Lower lobe of right lung (tissue), 2 donors: ENCODE data around the gene NDUFS3. TPM values are rescaled to one million over a fixed set of nuclear protein-coding genes. Genes with fewer than 3 reads are reported as not detected.

Experiments
- ATAC-seq, 2 donors: fragments of 200-7000 bp; cut with Tn5 transposase; one replicate each; pipeline ENCODE4 v1.9.1; 2020 to 2022; ENCODE audit warnings: mild to moderate bottlenecking in 2 of 2, moderate library complexity in 2 of 2
- DNase-seq: peaks from one replicate; pipeline ENCODE4 v3.0.0-alpha.2; 2020
- H3K27ac ChIP-seq: fragments of 200-600 bp; one replicate; pipeline ENCODE4 v1.8.0; 2022
- H3K27me3 ChIP-seq: fragments of 200-600 bp; one replicate; pipeline ENCODE4 v1.8.0; 2022; ENCODE audit warnings: low read depth
- H3K36me3 ChIP-seq: fragments of 200-600 bp; one replicate; pipeline ENCODE4 v1.8.0; 2022; ENCODE audit warnings: mild to moderate bottlenecking
- H3K4me1 ChIP-seq: fragments of 200-600 bp; one replicate; pipeline ENCODE4 v1.8.0; 2022
- H3K4me3 ChIP-seq: fragments of 200-600 bp; one replicate; pipeline ENCODE4 v1.8.0; 2022; ENCODE audit warnings: mild to moderate bottlenecking
- H3K9me3 ChIP-seq: fragments of 200-600 bp; one replicate; pipeline ENCODE4 v1.8.0; 2022
- intact Hi-C: fragments of 100-400 bp; cut with DNase I; formaldehyde crosslinking; loops from one replicate; pipeline ENCODE4 v1.11.0; 2022
- total RNA-seq: library from RNA; stranded (reverse); fragmentation: NEBNext Ultra II Directional; extraction: Animal tissue kit (Norgen Biotek cat#: 25700); gene quantifications from one replicate; pipeline ENCODE4 v1.2.1, GENCODE V29; 2021
- TF ChIP-seq, protein P1 (sequence below): fragments of 200-600 bp; IDR thresholded peaks from one replicate; pipeline ENCODE4 v1.8.0; 2022; ENCODE audit warnings: antibody characterized with exemption, mild to moderate bottlenecking
- donor health status: DM: no; HTN: yes; CAD: no; lungs with severe emphysema.

NDUFS3 gene
- total RNA-seq, 1 donor from 2014 or later = 79.0 TPM

GRCh38 chr11:47570651-47571356 is 8.1 kb upstream of the NDUFS3 start:
- TF ChIP-seq, protein P1, sequence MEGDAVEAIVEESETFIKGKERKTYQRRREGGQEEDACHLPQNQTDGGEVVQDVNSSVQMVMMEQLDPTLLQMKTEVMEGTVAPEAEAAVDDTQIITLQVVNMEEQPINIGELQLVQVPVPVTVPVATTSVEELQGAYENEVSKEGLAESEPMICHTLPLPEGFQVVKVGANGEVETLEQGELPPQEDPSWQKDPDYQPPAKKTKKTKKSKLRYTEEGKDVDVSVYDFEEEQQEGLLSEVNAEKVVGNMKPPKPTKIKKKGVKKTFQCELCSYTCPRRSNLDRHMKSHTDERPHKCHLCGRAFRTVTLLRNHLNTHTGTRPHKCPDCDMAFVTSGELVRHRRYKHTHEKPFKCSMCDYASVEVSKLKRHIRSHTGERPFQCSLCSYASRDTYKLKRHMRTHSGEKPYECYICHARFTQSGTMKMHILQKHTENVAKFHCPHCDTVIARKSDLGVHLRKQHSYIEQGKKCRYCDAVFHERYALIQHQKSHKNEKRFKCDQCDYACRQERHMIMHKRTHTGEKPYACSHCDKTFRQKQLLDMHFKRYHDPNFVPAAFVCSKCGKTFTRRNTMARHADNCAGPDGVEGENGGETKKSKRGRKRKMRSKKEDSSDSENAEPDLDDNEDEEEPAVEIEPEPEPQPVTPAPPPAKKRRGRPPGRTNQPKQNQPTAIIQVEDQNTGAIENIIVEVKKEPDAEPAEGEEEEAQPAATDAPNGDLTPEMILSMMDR = no peak
- Histone ChIP-seq H3K27me3 (no peaks in the 10 kb centered on the region), H3K36me3 (peaks cover 74% of the 10 kb centered on the region), H3K9me3 (no peaks in the 10 kb centered on the region), H3K27ac (peak overlapping the region; percentile 0), H3K4me1 (peaks cover 32% of the 10 kb centered on the region), H3K4me3 (no peak overlapping the region)
- DNase-seq = no peak
- intact Hi-C loops = no loop called here
- ATAC-seq = peak; percentile 65 to 68

- Histone ChIP-seq H3K4me3 (no peak overlapping the region), H3K9me3 (no peaks in the 10 kb centered on the region), H3K27ac (peak overlapping the region; percentile 0), H3K4me1 (peaks cover 27% of the 10 kb centered on the region), H3K27me3 (no peaks in the 10 kb centered on the region), H3K36me3 (peaks cover 78% of the 10 kb centered on the region)
- peak in 1 of 2 donors; percentile 10 for ATAC-seq
- TF ChIP-seq, protein P1 = no peak
- intact Hi-C loops = no loop called here
- no peak for DNase-seq
Observed at GRCh38 chr11:47571357-47571729, 7.5 kb upstream of the NDUFS3 start.

DNA sequence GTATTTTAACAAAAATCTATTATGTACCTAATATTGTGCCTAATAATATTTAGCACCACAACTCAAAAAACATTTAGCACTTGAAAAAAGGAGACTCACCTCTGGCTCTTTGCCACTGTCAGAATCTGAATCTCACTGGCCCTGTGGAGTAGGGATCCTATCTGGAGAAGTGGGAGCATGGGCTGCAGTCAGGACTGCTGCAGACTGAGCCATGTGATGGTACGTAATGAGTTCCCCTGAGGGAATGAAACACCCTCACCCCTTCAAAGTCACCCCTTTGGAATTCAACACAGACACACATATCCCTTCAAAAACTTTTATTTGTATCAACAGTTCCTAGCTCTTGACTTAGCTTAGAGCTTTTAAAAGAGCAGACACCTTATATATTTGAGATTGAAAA is 7.0 kb upstream of the NDUFS3 start:
- intact Hi-C loops = no loop called here
- Histone ChIP-seq H3K9me3 (no peaks in the 10 kb centered on the region), H3K4me1 (peaks cover 24% of the 10 kb centered on the region), H3K27ac (no peak overlapping the region), H3K4me3 (no peak overlapping the region), H3K27me3 (no peaks in the 10 kb centered on the region), H3K36me3 (peaks cover 83% of the 10 kb centered on the region)
- TF ChIP-seq, protein P1 = no peak
- ATAC-seq (no peak), DNase-seq (no peak)

- Histone ChIP-seq H3K27ac (no peak overlapping the region), H3K27me3 (no peaks in the 10 kb centered on the region), H3K9me3 (no peaks in the 10 kb centered on the region), H3K36me3 (peaks cover 92% of the 10 kb centered on the region), H3K4me3 (no peak overlapping the region), H3K4me1 (peaks cover 28% of the 10 kb centered on the region)
- DNase-seq = peak; percentile 12
- intact Hi-C loops = no loop called here
- no peak for ATAC-seq
- TF ChIP-seq, protein P1 = no peak
Observed at GRCh38 chr11:47572715-47573255, 6.1 kb upstream of the NDUFS3 start.

GRCh38 chr11:47573321-47573720 is 5.6 kb upstream of the NDUFS3 start:
- ATAC-seq = no peak
- H3K36me3 ChIP-seq = peaks cover 89% of the 10 kb centered on the region
- no peak overlapping the region for H3K27ac ChIP-seq
- no peaks in the 10 kb centered on the region for H3K9me3 ChIP-seq
- DNase-seq = peak; percentile 37
- no peak overlapping the region for H3K4me3 ChIP-seq
- H3K4me1 ChIP-seq = peaks cover 33% of the 10 kb centered on the region
- H3K27me3 ChIP-seq = no peaks in the 10 kb centered on the region
- intact Hi-C loops = no loop called here
- TF ChIP-seq, protein P1 = no peak
